ENCODE results near the gene SPG11. TPM values are rescaled to one million over a fixed set of nuclear protein-coding genes. Genes with fewer than 3 reads are reported as not detected.
"Not testable (repeated sequence)": the region's sequence is repeated elsewhere in the genome, so short reads cannot be mapped to it uniquely, and the experiment has no call there.

The SPG11 gene
- total RNA-seq, 2 donors from 2014 or later: 90.9 to 99.3 TPM

DNA sequence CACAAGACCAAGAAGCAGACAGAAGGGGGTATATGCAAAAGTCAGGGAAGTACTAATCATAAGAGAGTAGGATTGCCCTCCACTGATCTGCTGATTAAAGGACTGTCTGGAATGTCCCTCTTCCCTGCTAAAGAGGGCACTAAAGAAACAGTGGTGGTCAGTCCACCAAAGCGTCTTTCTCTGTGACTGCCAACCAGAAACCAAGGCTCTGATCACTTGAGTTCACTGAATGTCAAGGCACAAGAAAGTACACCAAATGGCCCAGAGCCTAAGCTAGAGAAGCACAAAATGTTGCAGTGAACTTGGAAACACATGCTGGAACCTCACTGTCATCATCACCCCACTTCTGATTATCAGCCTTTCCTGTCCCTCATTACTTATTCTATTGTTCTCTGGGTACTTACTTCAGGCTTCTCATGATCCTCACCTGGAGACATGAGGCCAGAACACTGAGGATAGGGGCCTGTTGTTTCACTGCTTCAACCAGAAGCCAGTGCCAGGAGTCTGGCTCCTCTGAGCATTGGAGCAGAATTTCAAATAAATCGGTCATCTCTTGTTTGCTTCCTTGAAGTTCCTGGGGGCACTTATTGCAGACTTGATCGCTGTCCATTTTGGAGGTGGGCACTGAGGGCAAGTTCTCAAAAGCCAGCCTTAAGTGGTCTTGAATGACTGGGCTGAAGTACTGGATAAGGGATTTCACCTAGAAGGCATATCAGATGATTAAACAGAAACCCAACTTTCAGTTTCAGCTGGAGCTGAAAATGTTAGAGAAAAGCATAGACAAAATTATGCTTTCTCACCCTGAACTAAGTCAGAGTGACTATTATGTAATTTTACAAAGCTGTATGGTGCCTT lies 67.6 kb downstream of the SPG11 start:
- DNase-seq (ENCODE audit: low spot score in 2 of 2): no peak
- Mint-ChIP-seq H3K27ac (peak overlapping the region; percentile 37 to 84), H3K36me3 (peaks cover 4 to 10% of the 10 kb centered on the region in 2 donors), H3K9me3 (no peaks in the 10 kb centered on the region)
- peak; percentile 39 to 59 for ATAC-seq

DNA sequence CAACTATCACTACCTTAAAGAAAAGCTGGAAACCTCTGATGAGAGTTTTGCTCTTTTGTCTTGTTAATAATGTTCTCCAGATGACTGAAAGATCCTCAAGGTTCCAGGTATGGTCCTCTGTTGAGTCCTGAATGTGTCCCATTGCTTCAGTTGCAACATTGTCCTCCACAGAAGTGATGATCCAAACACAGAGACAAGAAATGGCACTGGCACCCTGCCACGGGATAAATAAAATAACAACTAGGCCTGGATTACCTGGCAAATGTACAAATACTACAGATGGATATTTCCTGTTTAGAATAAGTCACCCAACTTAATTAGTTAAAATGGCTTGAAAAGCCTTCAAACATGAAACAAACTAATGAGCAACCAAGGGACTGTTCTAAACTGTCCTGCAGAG lies 68.2 kb downstream of the SPG11 start:
- DNase-seq (ENCODE audit: low spot score in 2 of 2) (no peak), ATAC-seq (no peak)
- Mint-ChIP-seq H3K36me3 (peaks cover 4 to 10% of the 10 kb centered on the region in 2 donors), H3K9me3 (no peaks in the 10 kb centered on the region), H3K27ac (peak overlapping the region in 1 of 2 donors; percentile 37)

DNA sequence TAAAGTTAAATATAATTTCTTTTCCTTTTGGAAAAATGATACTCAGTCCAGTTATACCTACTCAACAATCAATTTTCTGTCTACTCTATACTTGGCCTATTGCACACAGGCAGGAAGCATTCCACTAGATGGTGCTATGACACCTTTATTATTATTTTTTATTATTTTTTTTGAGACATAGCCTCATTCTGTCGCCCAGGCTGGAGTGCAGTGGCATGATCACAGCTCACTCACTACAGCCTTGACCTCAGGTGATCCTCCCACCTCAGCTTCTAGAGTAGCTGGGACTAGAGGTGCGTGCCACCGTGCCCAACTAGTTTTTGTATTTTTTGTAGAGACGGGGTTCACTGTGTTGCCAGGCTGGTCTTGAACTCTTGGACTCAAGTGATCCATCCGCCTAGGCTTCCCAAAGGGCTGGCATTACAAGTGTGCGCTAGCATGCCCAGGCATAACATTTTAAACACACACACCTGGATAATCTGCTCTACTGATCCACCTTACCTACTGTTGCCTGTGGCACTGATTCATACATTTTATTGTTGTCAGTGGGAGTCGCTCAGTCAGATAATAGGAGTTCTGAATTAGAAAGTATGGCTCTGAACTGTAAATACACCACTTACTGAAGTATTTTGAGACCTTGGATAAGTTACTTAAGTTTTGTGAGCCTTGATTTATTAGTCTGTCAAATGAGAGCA lies 70.3 kb downstream of the SPG11 start:
- Mint-ChIP-seq H3K27ac (peak overlapping the region in 1 of 2 donors; percentile 36), H3K36me3 (peaks cover 4 to 10% of the 10 kb centered on the region in 2 donors), H3K9me3 (no peaks in the 10 kb centered on the region)
- ATAC-seq: peak; percentile 59 to 72
- DNase-seq (ENCODE audit: low spot score in 2 of 2): no peak

DNA sequence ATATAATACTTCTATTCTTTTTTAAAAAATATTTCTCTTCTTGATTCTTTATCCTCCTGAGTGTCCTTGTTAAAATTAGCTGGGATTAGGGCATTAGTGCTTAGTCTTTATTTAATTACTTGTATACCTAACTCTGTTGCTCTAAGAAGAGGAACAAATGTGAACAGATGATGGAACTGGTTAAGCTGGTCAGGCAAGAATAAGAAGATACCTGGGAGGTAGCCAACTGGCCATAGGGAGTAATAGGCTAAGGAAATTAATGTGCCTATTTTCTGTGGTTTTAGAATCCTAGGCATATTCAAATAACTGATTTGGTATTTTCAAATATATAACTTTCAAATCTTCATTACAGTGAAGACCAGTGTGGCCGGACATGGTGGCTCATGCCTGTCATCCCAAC lies 72.1 kb downstream of the SPG11 start:
- H3K9me3 Mint-ChIP-seq: no peaks in the 10 kb centered on the region
- peak overlapping the region in 1 of 2 donors; percentile 59 for H3K27ac Mint-ChIP-seq
- DNase-seq (ENCODE audit: low spot score in 2 of 2) (no peak), ATAC-seq (no peak)
- H3K36me3 Mint-ChIP-seq: peaks cover 4 to 10% of the 10 kb centered on the region in 2 donors

- DNase-seq (ENCODE audit: low spot score in 2 of 2): no peak
- Mint-ChIP-seq H3K36me3 (peaks cover 7 to 13% of the 10 kb centered on the region in 2 donors), H3K9me3 (no peaks in the 10 kb centered on the region), H3K27ac (no peak overlapping the region)
- ATAC-seq: no peak
Observed at GRCh38 chr15:44588541-44588940, 74.9 kb downstream of the SPG11 start.

DNA sequence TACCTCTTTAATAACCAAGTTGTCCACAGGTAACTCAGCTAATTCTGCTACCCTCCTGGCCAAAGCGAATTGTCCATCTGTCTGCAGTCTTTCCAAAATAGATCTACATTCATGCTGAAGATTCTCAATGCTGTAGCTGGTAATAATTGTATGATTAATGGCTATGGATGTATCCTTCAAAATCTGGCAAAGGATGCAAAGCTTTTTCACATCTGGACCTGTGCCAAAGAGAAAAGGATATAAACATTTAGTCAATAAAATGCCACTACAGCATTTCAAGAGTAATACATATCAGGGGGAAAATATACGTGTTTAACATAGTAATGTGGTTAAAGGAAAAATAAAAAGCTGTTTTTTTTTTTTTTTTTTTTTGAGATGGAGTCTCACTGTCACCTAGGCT lies 77.8 kb downstream of the SPG11 start:
- H3K36me3 Mint-ChIP-seq: peaks cover 7 to 27% of the 10 kb centered on the region in 2 donors
- no peak overlapping the region for H3K27ac Mint-ChIP-seq
- ATAC-seq: no peak
- DNase-seq (ENCODE audit: low spot score in 2 of 2): no peak
- no peaks in the 10 kb centered on the region for H3K9me3 Mint-ChIP-seq

DNA sequence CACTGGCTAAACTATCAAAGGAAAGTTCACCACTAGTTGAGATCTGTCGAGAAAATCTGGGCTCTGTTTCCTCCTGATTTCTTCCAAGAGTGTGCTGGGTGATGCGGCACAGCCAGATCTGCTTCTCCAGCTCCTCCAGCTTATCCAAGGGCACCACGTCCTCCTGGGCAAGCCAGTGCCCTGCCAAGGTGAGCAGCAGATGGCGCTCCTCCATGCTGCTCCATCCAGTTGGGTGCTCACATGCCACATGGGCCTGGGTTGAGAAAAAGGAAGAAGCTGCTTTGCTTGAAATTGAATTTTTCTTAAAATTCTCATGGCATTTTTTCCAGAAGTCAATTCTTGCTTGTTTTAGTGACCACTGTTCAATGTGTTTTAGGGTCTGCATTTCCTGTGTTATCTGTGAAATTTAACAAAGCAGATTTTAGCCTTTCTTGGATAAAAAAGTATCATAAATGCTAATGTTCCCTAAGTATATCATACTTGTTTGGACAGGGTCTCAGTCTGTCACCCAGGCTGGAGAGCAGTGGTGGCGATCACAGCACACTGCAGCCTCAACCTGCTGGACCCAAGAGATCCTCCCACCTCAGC lies 79.2 kb downstream of the SPG11 start:
- DNase-seq (ENCODE audit: low spot score in 2 of 2): peak in 1 of 2 donors; percentile 45
- ATAC-seq: peak; percentile 81 to 91
- H3K9me3 Mint-ChIP-seq: no peaks in the 10 kb centered on the region
- H3K27ac Mint-ChIP-seq: peak overlapping the region in 1 of 2 donors; percentile 38
- H3K36me3 Mint-ChIP-seq: peaks cover 7 to 27% of the 10 kb centered on the region in 2 donors

- Mint-ChIP-seq H3K36me3 (peaks cover 7 to 21% of the 10 kb centered on the region in 2 donors), H3K9me3 (no peaks in the 10 kb centered on the region), H3K27ac (no peak overlapping the region)
- DNase-seq (ENCODE audit: low spot score in 2 of 2) (no peak), ATAC-seq (no peak)
Observed at GRCh38 chr15:44580105-44580504, 83.4 kb downstream of the SPG11 start.

GRCh38 chr15:44574734-44575133 lies 88.7 kb downstream of the SPG11 start:
- DNase-seq (ENCODE audit: low spot score in 2 of 2): no peak
- H3K36me3 Mint-ChIP-seq: no peaks in the 10 kb centered on the region
- no peaks in the 10 kb centered on the region for H3K9me3 Mint-ChIP-seq
- H3K27ac Mint-ChIP-seq: peak overlapping the region; percentile 26 to 89
- ATAC-seq: no peak

DNA sequence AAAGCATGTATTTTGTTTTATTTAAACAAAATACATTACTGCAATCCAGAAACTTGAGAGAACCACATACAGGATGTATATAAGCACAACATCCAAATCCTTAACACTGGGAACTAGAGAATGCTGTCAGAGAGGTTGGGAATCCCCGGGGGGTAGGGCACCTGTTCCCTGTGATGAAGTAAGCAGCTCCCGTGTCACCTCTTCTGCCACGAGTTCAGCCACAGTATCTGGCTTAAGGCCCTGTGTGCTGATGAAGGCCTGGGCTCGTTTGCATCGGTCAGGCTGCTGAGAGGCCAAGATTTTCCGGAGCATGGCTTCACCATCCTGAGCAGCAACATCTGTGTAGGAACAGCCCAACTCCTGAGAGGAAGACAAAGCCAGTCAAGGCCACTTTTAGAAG lies 90.1 kb downstream of the SPG11 start:
- no peaks in the 10 kb centered on the region for H3K9me3 Mint-ChIP-seq
- H3K36me3 Mint-ChIP-seq: no peaks in the 10 kb centered on the region
- ATAC-seq (no peak), DNase-seq (ENCODE audit: low spot score in 2 of 2) (no peak)
- peak overlapping the region in 1 of 2 donors; percentile 86 for H3K27ac Mint-ChIP-seq

DNA sequence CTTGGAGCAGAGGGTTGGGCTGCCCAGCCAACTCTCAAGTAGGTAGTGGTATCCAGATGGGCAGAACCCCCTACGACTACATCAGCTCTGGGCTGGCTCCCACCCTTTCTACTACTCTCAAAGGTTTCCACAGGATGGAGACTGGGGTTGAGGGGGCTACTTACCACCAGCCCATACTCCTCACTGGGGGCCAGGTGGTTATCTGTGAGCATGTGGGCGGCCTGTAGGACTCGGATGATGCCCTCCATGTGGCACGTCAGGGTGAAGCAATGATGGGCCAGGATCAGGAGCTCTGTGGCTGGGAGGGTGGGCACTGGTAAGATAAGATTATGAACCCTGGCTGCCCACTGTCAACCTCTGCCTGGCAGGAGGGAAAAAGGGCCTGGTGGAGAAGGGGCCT lies 93.1 kb downstream of the SPG11 start:
- Mint-ChIP-seq H3K36me3 (peaks cover 8 to 15% of the 10 kb centered on the region in 2 donors), H3K27ac (peak overlapping the region in 1 of 2 donors; percentile 54), H3K9me3 (no peaks in the 10 kb centered on the region)
- peak in 1 of 2 donors; percentile 9 for ATAC-seq
- no peak for DNase-seq (ENCODE audit: low spot score in 2 of 2)

DNA sequence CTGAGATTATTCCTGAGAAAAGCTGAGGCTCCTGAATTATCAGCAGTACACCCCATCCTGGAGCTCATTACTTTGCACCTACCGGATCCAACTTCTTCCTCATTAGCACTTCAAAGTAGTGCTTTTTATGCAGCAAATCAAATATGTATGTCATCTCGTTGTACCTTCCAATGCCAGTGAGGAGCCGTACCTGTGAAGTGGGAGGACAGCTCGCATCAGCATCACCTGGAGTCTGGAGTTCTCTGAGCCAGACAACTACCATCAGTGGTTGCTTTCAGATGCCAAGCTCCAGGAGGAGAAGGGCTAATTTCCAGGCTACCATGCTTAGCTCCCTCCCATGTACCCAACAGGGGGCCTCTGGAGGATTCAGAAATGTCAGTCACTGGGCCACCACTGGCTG lies 94.1 kb downstream of the SPG11 start:
- H3K36me3 Mint-ChIP-seq: peaks cover 16 to 25% of the 10 kb centered on the region in 2 donors
- no peaks in the 10 kb centered on the region for H3K9me3 Mint-ChIP-seq
- ATAC-seq (no peak), DNase-seq (ENCODE audit: low spot score in 2 of 2) (no peak)
- H3K27ac Mint-ChIP-seq: peak overlapping the region; percentile 54 to 77

DNA sequence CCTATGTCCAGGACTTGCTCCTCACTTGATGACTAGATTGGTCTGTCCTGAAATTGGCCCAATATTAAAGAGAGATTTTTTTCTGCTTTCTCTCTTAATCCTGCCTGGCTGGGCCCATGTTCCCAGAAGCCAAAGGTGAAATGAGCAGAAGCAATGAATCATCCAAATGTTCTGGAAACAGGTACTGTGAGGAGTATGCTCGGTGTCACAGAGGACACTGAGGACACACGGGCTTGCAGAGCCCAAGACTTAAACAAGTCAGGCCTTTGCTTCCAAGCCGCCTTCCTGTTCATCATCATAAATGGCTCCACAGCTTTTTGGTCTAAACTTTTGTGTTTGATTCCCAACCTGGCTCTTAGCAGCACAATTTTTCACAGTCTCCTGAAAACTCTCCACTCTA lies 95.1 kb downstream of the SPG11 start:
- ATAC-seq: no peak
- Mint-ChIP-seq H3K27ac (peak overlapping the region in 1 of 2 donors; percentile 29), H3K36me3 (peaks cover 16 to 35% of the 10 kb centered on the region in 2 donors), H3K9me3 (no peaks in the 10 kb centered on the region)
- no peak for DNase-seq (ENCODE audit: low spot score in 2 of 2)

DNA sequence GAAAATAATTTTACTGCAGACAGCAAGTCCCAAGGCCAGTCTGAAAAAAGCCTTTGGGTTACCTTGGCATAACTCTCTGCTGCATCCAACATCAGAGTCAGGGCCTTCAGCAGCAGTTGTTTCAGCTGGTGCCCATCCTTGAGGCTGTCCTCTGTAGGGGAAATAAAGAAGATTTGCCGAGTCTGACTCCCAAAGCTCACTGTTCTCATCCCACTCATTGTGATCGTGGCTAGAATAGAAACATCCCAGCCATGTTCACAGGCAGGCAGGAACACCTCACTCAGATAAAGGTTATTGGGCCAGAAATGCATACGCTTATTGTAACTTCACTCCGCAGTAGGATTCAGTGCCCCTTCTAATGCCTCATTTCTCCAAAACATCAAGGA lies 97.3 kb downstream of the SPG11 start:
- Mint-ChIP-seq H3K9me3 (no peaks in the 10 kb centered on the region), H3K27ac (no peak overlapping the region), H3K36me3 (peaks cover 16 to 42% of the 10 kb centered on the region in 2 donors)
- DNase-seq (ENCODE audit: low spot score in 2 of 2): no peak
- ATAC-seq: no peak

DNA sequence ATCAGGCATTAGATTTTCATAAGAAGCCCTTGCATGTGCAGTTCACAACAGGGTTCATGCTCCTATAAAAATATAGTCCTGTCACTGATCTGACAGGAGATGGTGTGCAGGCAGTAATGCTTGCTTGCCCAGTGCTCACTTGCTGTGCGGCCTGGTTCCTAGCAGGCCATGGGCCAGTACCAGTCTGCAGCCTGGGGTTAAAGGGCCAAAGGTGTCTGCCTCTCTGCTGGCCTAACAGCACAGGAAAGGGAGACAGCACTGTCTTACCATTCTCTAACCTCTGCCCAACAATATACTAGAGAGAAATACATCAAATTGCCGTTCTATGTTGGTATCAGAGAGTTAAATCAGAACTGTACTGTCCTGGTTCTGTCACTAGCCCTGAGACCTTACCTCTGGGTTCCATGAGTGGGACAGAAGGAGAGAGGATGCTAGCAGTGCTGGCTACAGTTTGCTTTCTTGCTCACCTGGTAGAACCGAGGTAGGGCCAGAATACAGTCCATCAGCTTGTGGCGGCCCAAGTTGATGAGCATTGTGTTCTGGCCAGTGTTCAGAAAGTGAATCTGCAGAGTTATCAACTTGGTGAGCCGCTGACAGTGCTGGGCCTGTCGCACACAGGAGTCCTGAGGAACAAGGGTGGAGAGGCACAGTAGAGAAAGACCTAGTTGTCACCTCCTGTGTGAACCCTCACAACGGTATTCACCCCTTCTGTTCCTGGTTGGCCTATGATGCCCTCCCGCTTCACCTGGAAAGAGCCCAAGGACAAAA lies 97.9 kb downstream of the SPG11 start:
- ATAC-seq (peak in 1 of 2 donors; percentile 21), DNase-seq (ENCODE audit: low spot score in 2 of 2) (no peak)
- H3K36me3 Mint-ChIP-seq: peaks cover 16 to 42% of the 10 kb centered on the region in 2 donors
- H3K27ac Mint-ChIP-seq: peak overlapping the region; percentile 20 to 57
- H3K9me3 Mint-ChIP-seq: no peaks in the 10 kb centered on the region

GRCh38 chr15:44560926-44561325 lies 102.5 kb downstream of the SPG11 start:
- peak overlapping the region; percentile 37 to 89 for H3K27ac Mint-ChIP-seq
- H3K9me3 Mint-ChIP-seq; DNase-seq (ENCODE audit: low spot score in 2 of 2); ATAC-seq: not testable (repeated sequence)
- H3K36me3 Mint-ChIP-seq: peaks cover 9 to 45% of the 10 kb centered on the region in 2 donors
